HG03280 (cell line): ENCODE measurements around the gene PAIP1.
"Not testable (repeated sequence)": the region's sequence is repeated elsewhere in the genome, so short reads cannot be mapped to it uniquely, and the experiment has no call there.

Experiments
- ATAC-seq: cut with Tn5 transposase; IDR thresholded peaks from one replicate; pipeline ENCODE4 v1.9.1; 2021; ENCODE audit warnings: mild to moderate bottlenecking, moderate library complexity; ENCODE audit not compliant: unreplicated experiment

Gene PAIP1

GRCh38 chr5:43530648-43531047, 26.2 kb downstream of the PAIP1 start:
- no peak for ATAC-seq

GRCh38 chr5:43523662-43524072, 33.2 kb downstream of the PAIP1 start:
- no peak for ATAC-seq

- no peak for ATAC-seq
These were observed 36.3 kb downstream of the PAIP1 start for GRCh38 chr5:43520615-43521014.

- no peak for ATAC-seq
These were observed 41.2 kb downstream of the PAIP1 start for GRCh38 chr5:43515678-43516048.

GRCh38 chr5:43514816-43515677, 41.8 kb downstream of the PAIP1 start, which contains the start of gene C5orf34:
C5orf34 (minus strand) TSS chr5:43515148; CDS start chr5:43509339, 5,809 bp downstream.
- peak; percentile 99 for ATAC-seq

- ATAC-seq, result peak; percentile 32
These were observed 42.4 kb downstream of the PAIP1 start for GRCh38 chr5:43514471-43514815.

GRCh38 chr5:43514025-43514424, 42.9 kb downstream of the PAIP1 start:
- ATAC-seq, result no peak

- not testable (repeated sequence) for ATAC-seq
These were observed 45.8 kb downstream of the PAIP1 start for GRCh38 chr5:43511062-43511461.

- ATAC-seq, result no peak
These were observed 58.3 kb downstream of the PAIP1 start for GRCh38 chr5:43498581-43498980.

GRCh38 chr5:43497311-43498104, 59.4 kb downstream of the PAIP1 start:
- ATAC-seq, result no peak

- ATAC-seq, result no peak
These were observed 65.6 kb downstream of the PAIP1 start for GRCh38 chr5:43491326-43491725.

GRCh38 chr5:43486353-43486752, 70.5 kb downstream of the PAIP1 start:
- no peak for ATAC-seq

- ATAC-seq, result no peak
These were observed 71.5 kb downstream of the PAIP1 start for GRCh38 chr5:43485406-43485805.

GRCh38 chr5:43484106-43484849, 72.6 kb downstream of the PAIP1 start:
- peak; percentile 74 for ATAC-seq

- ATAC-seq, result peak; percentile 90
These were observed 73.4 kb downstream of the PAIP1 start, which contains the start of gene TMEM267 for GRCh38 chr5:43483298-43484105. TMEM267 (minus strand) TSS chr5:43483865; CDS start chr5:43453969, 29,896 bp downstream.

- no peak for ATAC-seq
These were observed 74.2 kb downstream of the PAIP1 start for GRCh38 chr5:43482490-43483297.
